Osteoblast (primary cell): ENCODE measurements around the gene HEPHL1. TPM values are rescaled to one million over a fixed set of nuclear protein-coding genes. Genes with fewer than 3 reads are reported as not detected.

Experiments used
- DNase-seq: peaks from one replicate; pipeline ENCODE4 v3.0.0; 2011; ENCODE audit warnings: low spot score, mixed read lengths; ENCODE audit not compliant: insufficient read length; ENCODE audit errors: missing footprints
- H2AFZ ChIP-seq: 2 replicates; pipeline ENCODE4 v1.6.0; 2011; ENCODE audit warnings: mild to moderate bottlenecking, low read length
- H3K27ac ChIP-seq: 2 replicates; pipeline ENCODE4 v1.5.1; 2011; ENCODE audit warnings: mild to moderate bottlenecking, low read depth, low read length, moderate library complexity
- H3K27me3 ChIP-seq: 2 replicates; pipeline ENCODE4 v1.6.0; 2012; ENCODE audit warnings: mild to moderate bottlenecking, control low read depth, inconsistent platforms, low read length, moderate library complexity; ENCODE audit not compliant: insufficient read depth
- H3K36me3 ChIP-seq: 2 replicates; pipeline ENCODE4 v1.5.1; 2011; ENCODE audit warnings: mild to moderate bottlenecking, low read length, control low read depth, moderate library complexity; ENCODE audit not compliant: insufficient read depth
- H3K4me1 ChIP-seq: 2 replicates; pipeline ENCODE4 v1.5.1; 2011; ENCODE audit warnings: mild to moderate bottlenecking, low read length, control low read depth, moderate library complexity; ENCODE audit not compliant: insufficient read depth
- H3K4me2 ChIP-seq: 2 replicates; pipeline ENCODE4 v1.6.0; 2011; ENCODE audit warnings: mild to moderate bottlenecking, low read length; ENCODE audit not compliant: insufficient read depth
- H3K4me3 ChIP-seq: fragments of 200-600 bp; sonication (generic); 3 replicates; pipeline ENCODE4 v1.5.1; 2012; ENCODE audit warnings: mild to moderate bottlenecking, low read length, inconsistent platforms; ENCODE audit not compliant: insufficient read depth
- H3K79me2 ChIP-seq: 2 replicates; pipeline ENCODE4 v1.6.0; 2012; ENCODE audit warnings: mild to moderate bottlenecking, low read length, control low read depth, inconsistent platforms; ENCODE audit not compliant: insufficient read depth
- H3K9me3 ChIP-seq: 2 replicates; pipeline ENCODE4 v1.5.1; 2011; ENCODE audit warnings: low read depth, low read length, control low read depth
- H4K20me1 ChIP-seq: 2 replicates; pipeline ENCODE4 v1.6.0; 2012; ENCODE audit warnings: mild to moderate bottlenecking, low read length, control low read depth; ENCODE audit not compliant: insufficient read depth
- total RNA-seq: library from RNA; depleted of rRNA; stranded (reverse); fragments of >200 nt; gene quantifications from 2 replicates; pipeline ENCODE4 v1.2.3, GENCODE V29; 2012
- TF ChIP-seq, protein P1 (sequence below): IDR thresholded peaks from 2 replicates; pipeline ENCODE4 v1.5.1; 2011; ENCODE audit warnings: mild to moderate bottlenecking, low read depth, low read length, moderate library complexity; ENCODE audit errors: extremely low read depth

Gene HEPHL1
- total RNA-seq, 1 donor = not detected

DNA sequence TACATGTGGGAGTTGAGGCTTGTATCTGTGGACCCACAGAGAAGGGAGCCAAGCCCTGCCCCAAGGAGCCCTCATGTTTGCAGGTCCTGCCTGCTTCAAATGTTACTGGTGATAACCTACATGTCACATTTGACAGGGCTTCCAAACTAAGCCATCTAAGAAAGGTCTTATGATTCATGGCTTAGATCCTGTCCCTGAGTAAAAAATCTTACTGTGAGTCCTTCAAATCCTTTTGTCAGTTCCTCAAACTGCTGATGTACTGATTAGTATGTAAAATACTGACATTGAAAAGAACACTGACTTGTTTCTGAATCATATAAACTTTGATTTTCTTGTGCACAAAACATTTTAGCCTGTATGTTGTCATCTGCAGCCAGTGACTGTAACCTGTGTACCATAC lies 106.5 kb downstream of the HEPHL1 start:
- Histone ChIP-seq H3K79me2 (peaks cover 29% of the 10 kb centered on the region), H4K20me1 (peaks cover 6% of the 10 kb centered on the region), H3K27ac (peak overlapping the region; percentile 89), H3K4me2 (peak overlapping the region; percentile 98), H3K9me3 (no peaks in the 10 kb centered on the region), H3K27me3 (no peaks in the 10 kb centered on the region), H3K4me1 (peaks cover 39% of the 10 kb centered on the region), H3K36me3 (no peaks in the 10 kb centered on the region), H2AFZ (peak overlapping the region; percentile 92), H3K4me3 (peak overlapping the region; percentile 88)
- no peak for DNase-seq
- TF ChIP-seq, protein P1, sequence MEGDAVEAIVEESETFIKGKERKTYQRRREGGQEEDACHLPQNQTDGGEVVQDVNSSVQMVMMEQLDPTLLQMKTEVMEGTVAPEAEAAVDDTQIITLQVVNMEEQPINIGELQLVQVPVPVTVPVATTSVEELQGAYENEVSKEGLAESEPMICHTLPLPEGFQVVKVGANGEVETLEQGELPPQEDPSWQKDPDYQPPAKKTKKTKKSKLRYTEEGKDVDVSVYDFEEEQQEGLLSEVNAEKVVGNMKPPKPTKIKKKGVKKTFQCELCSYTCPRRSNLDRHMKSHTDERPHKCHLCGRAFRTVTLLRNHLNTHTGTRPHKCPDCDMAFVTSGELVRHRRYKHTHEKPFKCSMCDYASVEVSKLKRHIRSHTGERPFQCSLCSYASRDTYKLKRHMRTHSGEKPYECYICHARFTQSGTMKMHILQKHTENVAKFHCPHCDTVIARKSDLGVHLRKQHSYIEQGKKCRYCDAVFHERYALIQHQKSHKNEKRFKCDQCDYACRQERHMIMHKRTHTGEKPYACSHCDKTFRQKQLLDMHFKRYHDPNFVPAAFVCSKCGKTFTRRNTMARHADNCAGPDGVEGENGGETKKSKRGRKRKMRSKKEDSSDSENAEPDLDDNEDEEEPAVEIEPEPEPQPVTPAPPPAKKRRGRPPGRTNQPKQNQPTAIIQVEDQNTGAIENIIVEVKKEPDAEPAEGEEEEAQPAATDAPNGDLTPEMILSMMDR = no peak

DNA sequence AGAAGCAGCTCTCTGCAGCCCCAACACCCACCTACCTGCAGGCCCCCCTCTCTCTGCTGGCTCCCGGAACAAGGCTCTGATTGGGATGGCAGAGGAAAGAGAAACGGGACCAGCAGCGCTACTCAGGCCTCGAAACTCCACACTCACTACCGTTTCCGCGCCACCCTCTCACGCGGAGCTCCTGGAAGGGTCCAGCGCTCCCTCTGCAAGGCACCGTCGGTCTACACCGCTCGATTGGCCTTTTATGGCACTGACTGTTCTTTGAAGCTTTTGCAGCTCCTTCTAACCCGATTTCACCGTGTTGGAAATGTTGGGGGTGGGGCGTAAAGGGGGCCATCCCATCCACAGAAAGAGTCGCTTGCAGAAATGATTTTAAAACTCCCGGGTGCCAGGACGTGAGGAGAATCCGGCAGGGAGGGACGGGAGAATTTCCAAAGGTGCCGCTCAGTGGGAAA lies 107.2 kb downstream of the HEPHL1 start:
- Histone ChIP-seq H4K20me1 (peaks cover 9% of the 10 kb centered on the region), H2AFZ (peak overlapping the region; percentile 92), H3K9me3 (no peaks in the 10 kb centered on the region), H3K27ac (peak overlapping the region; percentile 89), H3K4me3 (peak overlapping the region; percentile 88), H3K27me3 (no peaks in the 10 kb centered on the region), H3K36me3 (no peaks in the 10 kb centered on the region), H3K79me2 (peaks cover 36% of the 10 kb centered on the region), H3K4me2 (peak overlapping the region; percentile 98), H3K4me1 (peaks cover 39% of the 10 kb centered on the region)
- TF ChIP-seq, protein P1 = no peak
- no peak for DNase-seq

DNA sequence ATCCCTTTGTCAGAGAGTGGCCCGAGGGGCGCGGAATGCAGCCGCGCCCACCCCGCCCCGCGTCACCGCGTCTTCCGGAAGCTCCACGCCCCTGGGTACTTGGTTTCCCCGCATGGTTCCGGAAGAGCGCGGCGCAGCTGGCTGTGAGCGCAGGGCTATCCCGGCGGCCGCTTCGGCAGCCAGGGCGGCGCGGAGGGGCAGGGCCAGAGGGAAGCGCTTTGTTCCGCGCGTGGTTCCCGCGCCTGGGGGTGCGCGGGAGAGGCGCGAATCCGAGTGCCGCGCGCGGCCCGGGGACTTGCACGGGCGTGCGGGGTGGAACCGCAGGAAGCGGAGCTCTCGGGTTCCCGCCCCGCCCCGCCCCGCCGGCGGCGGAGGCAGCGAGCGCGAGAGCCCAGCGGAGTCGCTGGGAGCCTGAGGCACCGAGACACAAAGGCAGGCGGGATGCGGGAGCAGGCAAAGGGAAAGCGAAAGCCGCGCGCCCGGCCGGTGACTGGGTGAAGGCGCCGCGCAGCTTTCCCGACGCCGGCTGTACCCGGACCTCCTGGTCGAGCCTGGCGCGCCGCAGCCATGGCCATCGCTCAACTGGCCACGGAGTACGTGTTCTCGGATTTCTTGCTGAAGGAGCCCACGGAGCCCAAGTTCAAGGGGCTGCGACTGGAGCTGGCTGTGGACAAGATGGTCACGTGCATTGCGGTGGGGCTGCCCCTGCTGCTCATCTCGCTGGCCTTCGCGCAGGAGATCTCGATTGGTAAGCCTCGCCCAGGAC lies 107.8 kb downstream of the HEPHL1 start, which contains the start of gene PANX1:
Gene PANX1, plus strand, starts transcription at position 96 of the 766 bp plus-strand sequence. Its CDS starts 472 bp downstream, at position 568.
- H3K9me3 ChIP-seq = no peaks in the 10 kb centered on the region
- H3K36me3 ChIP-seq = no peaks in the 10 kb centered on the region
- H3K27ac ChIP-seq = peak within 1 kb of the TSS; percentile 89
- peaks cover 9% of the 10 kb centered on the region for H4K20me1 ChIP-seq
- peaks cover 42% of the 10 kb centered on the region for H3K79me2 ChIP-seq
- H2AFZ ChIP-seq = peak within 1 kb of the TSS; percentile 92
- H3K27me3 ChIP-seq = no peaks in the 10 kb centered on the region
- H3K4me3 ChIP-seq = peak within 1 kb of the TSS; percentile 88
- H3K4me1 ChIP-seq = peaks cover 42% of the 10 kb centered on the region
- TF ChIP-seq, protein P1 = no peak
- peak; percentile 95 for DNase-seq
- H3K4me2 ChIP-seq = peak within 1 kb of the TSS; percentile 98
